NCI-H1694 (cell line): Measurements from ENCODE around the gene DCDC2C.

Source experiments
- DNase-seq: peaks from one replicate; lab custom pipeline; 2025; lab: John Stamatoyannopoulos, UW

Gene DCDC2C

GRCh38 chr2:3672861-3673678 lies 30.3 kb upstream of the DCDC2C start:
- no peak for DNase-seq

- no peak for DNase-seq
These were observed 29.1 kb upstream of the DCDC2C start for GRCh38 chr2:3674066-3674845.

- DNase-seq: no peak
These were observed 27.7 kb upstream of the DCDC2C start for GRCh38 chr2:3675687-3676086.

- DNase-seq: no peak
These were observed 25.9 kb upstream of the DCDC2C start for GRCh38 chr2:3677436-3677835.

GRCh38 chr2:3678212-3678611 lies 25.2 kb upstream of the DCDC2C start:
- DNase-seq: no peak

GRCh38 chr2:3679180-3679579 lies 24.2 kb upstream of the DCDC2C start:
- no peak for DNase-seq

- DNase-seq: no peak
These were observed 23.6 kb upstream of the DCDC2C start for GRCh38 chr2:3679616-3680393.

GRCh38 chr2:3680548-3681345 lies 22.6 kb upstream of the DCDC2C start:
- DNase-seq: no peak

GRCh38 chr2:3681625-3682024 lies 21.8 kb upstream of the DCDC2C start:
- DNase-seq: no peak

- no peak for DNase-seq
These were observed 20.6 kb upstream of the DCDC2C start for GRCh38 chr2:3682811-3683210.

GRCh38 chr2:3683748-3684454 lies 19.5 kb upstream of the DCDC2C start:
- DNase-seq: no peak

- no peak for DNase-seq
These were observed 13.2 kb upstream of the DCDC2C start for GRCh38 chr2:3689998-3690748.

- DNase-seq: peak; percentile 46
These were observed 11.0 kb upstream of the DCDC2C start for GRCh38 chr2:3692375-3692774.

- no peak for DNase-seq
These were observed 6.8 kb upstream of the DCDC2C start for GRCh38 chr2:3696545-3696944.

GRCh38 chr2:3701071-3701470 lies 2.3 kb upstream of the DCDC2C start:
- DNase-seq: no peak

- DNase-seq: no peak
These were observed 481 bp downstream of the DCDC2C start for GRCh38 chr2:3703757-3704355.

- DNase-seq: no peak
These were observed 1.3 kb downstream of the DCDC2C start for GRCh38 chr2:3704692-3705091.

GRCh38 chr2:3705782-3706181 lies 2.4 kb downstream of the DCDC2C start:
- DNase-seq: no peak

GRCh38 chr2:3706892-3707291 lies 3.5 kb downstream of the DCDC2C start:
- DNase-seq: no peak

- DNase-seq: no peak
These were observed 5.2 kb downstream of the DCDC2C start for GRCh38 chr2:3708576-3708975.
